ENCODE measurements around the gene FRMPD4.
"Not testable (repeated sequence)": the region's sequence is repeated elsewhere in the genome, so short reads cannot be mapped to it uniquely, and the experiment has no call there.

The FRMPD4 gene

DNA sequence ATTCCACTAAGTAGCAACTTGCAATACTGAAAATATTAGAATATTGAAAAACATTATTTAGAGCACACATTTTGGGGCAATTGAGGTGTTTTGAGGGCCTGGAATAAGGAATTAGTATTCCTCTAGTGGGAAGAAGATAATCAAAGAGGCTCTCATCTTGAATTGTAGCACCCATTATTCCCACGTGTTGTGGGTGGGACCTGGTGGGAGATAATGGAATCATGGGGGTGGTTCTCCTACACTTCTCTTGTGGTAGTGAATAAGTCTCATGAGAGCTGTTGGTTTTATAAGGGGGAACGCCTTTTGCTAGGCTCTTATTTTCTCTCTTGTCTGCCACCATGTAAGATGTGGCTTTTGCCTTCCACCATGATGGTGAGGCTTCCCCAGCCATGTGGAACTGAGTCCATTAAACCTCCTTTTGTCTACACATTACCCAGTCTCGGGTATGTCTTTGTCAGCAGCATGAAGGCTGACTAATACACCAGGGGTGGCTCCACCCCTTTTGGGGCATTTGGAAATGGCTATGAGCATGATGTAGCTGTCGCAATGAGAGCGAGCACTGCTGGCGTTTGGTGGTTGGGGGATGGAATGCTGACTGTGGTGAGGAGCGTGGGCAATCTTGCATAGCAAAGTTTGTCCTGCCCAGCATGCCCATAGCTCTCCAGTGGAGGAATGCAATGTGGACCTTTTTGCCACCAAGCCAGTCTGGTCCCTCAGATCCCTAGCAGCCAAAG, 308.2 kb downstream of the FRMPD4 start:
- DNase-seq, result no peak

DNA sequence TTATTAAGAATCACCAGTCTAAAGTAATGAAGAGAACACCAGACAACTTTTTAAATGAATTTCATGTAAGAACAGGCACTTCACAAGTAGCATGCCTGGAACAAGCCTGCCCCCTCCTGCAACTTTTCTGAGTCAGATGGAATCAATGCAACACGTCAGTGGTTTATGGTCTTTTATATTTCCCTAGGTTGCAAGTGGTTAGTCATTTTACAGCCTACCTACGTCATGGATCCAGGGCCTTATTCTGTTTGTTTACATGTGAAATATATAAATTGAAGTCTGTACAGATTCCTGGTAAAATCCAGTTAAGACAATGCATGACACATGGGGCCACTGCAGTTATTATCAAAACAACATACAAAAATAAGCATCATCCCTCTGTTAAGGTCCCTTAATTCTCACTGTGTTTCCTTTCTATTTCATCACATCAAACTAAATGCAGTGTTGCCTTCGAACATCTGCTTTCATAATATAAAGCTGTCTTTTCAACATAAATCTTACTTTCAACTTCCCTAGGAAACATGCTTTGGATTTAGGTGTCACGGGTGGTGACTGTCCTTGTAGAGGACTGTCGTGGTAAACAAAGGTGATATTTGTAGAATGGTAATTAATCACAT, 309.3 kb downstream of the FRMPD4 start:
- DNase-seq, result no peak

DNA sequence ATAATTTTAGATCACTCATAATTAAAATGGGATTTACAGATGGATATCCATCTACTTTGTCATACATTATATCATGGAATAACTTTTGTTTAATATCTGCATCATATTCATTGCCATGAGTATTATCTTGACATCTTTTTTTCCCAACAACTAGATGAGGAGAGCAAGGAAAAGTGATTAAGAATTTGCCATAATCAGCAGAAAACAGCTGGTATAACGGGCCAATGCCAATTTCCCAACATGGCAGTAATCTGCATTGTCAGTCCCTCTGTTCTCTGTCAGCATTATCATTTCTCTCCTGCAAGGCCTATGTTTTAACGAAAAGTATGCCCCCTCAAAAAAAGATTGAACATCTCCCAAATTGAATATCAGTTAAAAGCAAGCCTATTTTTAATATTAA, 314.0 kb downstream of the FRMPD4 start:
- DNase-seq, result no peak

DNA sequence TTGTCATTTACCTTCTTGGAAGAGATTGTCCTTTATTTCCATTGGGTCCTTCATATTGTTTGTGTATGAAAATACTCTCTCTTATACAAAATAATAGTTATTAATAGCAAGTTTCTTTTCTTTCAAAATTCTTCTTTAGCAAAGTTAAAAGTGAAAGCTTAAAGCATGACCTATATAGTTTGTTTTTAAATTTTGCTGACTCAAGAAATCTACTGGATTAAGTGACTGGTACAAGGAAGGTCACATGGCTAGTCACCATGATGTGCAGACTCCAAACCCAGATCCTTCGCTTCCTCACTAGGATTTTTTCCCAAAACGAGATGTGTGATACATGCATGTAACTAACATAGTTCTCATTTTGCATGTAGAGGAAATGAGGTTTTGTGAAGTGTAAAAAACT, 322.7 kb downstream of the FRMPD4 start:
- DNase-seq, result no peak

DNA sequence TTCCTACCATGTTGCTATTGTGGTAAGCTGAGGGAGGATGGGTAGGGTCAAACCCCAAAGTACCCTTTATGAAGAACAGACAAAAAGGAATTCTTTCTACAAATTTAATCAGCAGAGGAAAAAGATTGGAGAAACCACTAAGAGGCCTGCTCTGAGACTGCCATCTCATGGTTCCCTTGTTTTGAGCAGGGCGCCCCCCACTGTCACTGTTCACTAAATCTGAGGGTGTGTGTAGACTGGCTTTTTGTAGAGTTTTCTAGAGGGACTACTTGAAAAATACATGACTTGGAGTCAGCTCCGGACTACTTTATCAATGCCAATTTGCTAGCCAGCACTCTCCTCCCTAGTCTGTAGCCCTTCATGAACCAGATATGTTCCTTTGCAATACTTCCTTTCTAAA, 324.8 kb downstream of the FRMPD4 start:
- DNase-seq, result no peak

DNA sequence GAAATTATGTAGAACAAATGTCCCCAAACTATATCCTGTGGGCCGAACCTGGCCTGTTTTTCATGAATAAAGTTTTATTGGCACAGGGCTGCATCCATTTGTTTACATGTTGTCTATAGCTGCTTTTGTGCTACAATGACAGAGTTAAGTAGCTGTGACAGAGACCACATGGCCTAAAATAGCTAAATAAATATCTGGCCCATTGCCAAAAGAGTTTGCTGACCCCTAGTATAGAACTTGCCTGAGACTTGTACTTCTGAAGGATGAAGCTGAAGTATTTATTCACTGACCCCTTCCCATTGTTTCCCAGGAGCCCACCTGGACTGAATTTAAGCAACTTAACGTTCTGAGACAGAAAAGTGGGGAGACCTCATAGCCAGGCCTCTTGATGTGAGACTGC, 325.6 kb downstream of the FRMPD4 start:
- DNase-seq, result no peak

DNA sequence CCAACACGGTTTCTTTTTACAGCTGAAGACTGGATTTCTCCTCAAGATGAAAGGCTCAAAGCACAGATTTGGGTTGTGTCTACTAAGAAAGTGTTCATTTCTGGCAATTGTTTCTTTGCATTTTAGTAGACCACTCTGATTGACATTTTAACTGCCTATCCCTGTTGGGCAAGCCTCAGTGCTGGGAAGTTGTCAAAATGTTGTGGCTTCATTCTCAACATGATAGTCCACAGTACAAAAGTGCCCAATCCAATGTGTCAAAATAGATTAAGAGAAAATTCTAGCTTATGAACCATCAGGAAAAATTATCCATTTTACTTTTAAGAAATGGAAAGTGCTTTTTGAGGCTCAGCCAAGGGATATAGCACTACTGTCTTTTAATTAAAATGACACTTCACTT, 329.0 kb downstream of the FRMPD4 start:
- no peak for DNase-seq

DNA sequence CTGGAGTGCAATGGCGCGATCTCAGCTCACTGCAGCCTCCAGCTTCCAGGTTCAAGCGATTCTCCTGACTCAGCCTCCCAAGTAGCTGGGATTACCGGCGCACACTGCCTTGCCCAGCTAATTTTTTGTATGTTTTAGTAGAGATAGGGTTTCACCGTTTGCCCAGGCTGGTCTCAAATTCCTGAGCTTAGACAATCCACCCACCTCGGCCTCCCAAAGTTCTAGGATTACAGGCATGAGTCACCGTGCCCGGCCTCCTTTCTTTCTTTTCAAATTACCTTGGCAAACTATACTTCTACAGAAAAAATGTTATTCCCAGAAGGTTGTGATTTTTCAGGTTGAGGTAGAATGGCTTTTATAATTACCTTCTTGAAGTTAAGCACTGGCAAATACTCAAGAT, 331.0 kb downstream of the FRMPD4 start:
- no peak for DNase-seq

DNA sequence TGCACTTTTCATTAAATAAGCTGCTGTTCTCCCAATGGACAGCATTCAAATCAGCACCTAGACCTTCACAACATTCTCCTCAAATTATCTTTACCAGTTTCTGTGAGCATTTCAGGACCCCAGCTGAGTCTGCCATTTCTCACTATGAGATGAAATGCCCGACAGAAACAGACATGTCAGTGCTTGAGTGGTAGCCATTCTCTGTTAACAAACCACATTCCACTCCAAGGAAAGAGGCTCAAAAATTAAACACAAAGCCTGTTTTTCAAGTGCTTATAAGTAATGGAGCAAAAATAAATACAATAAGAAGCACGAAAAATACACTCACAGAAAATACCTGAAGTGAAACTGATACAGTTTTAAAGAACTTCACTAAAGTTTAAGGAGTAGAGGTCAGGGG, 332.8 kb downstream of the FRMPD4 start:
- no peak for DNase-seq

DNA sequence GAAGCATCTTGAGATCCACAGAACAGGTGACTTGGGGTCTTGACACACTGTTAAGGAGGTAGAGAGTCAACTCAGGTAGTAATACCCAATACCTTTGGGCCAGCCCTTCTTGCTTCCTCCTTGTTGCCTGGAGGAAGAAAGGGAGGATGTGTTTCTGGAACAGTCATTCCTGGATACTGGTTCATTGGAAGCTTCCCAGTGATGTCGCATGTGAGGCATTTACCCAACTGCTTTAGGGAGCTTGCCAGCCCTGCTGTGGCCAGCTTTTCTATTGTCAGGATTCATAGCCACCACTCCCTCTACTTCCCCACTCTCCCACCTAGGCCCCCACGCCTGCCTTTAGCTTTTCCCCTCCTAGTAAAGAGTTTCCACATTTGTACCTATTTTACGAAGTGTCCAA, 342.7 kb downstream of the FRMPD4 start:
- DNase-seq, result no peak

DNA sequence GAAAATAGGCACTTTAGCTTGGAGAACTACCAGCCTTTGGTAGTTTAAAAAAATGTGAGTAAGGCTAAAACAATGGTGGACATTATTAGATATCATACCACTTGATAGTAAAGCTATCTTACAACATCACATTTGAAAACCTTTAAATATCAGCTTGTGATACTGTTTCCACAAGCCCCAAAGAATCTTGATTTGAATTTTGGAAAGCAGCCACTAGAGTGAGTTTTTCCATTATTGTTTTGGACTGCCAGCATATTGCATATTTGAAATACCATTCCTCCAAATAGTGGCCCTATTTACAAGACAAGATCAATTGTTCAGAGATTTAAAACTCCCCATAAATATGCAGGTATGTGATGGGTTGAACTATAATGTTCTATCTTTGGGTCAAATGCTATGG, 349.9 kb downstream of the FRMPD4 start:
- DNase-seq, result no peak

DNA sequence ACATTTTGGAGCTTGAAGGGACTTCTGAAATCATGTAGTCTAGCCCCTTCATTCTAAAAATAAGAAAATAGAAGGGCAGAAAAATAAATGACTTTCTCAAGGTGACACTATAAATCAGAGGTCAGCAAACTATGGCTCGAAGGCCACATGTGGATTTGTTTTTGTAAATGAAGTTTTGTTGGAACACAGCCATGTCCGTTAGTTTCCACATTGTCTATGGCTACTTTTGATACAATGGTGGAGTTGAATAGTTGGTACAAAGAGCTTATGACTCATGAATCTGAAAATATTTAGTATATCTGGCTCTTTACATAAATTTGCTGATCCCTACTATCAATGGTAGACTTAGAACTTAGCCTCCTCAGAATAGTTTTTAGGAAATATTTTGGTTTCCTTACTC, 350.5 kb downstream of the FRMPD4 start:
- no peak for DNase-seq

DNA sequence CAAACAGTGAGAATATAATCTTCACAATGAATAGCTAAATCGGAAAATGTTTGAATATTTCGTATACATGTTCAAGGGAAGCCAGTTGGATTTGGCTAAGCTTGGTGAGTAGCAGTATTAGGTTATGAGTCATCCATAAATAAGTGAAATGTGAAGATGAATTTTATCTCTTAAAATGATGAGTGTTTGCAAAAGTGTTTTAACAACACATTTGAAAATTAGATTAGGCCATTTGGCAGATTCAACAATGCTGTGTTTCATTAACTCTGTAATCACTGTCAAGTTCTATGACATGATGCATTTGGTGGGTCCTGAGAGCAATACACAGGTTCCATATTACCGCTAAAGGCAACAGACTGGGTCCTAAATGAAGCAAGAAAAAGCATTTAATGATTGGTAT, 351.1 kb downstream of the FRMPD4 start:
- no peak for DNase-seq

DNA sequence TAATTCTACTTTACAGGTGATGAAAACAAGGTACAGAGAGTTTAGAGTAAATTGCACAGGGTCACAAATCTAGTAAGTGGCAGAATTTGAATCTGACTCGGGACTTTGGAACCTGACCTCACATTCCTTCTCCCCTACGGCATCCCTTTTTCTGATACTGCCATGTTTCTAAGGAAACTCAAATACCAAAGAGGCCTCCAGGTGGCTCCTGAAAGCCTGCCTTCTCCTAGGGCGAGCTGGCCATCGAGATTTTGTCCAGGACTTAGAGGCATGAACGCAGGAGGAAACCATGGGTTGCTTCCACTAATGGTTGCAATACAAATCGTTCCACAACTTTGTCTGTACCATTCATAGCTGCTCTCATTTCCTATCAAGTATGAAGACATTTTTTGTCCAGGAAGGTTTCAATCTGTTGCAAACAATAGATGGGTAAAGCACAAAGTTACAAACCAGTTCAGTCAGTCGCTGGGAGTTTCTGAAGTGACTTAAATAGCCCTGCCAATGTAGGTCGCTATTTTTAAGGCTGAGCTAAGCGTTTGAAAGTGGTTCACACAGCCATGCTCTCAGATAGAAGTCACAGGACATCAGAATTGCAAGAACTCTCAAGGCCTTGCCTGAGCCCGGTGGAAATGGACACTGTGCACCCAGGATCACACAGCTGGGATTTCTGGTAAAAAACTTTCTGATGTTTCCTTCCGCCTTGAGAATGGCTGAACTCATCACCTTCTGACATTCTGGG, 356.3 kb downstream of the FRMPD4 start:
- no peak for DNase-seq

DNA sequence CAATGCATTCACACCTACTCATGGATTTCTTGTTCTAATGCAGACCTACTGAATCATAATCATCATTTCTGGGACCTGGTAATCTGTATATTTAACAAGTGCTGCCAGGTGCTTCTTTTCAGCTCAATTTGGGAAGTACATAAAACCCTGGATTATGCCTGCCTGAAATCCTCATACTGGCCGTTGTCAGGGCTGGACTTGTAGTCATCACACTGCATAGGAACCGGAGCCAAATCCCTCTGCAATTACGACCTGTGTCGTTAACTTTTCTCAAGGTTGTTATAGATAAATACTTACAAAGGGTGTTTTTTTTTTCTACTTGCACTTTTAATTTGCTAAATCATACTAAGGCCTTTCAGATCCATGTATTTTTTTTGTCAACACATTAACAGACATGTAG, 358.1 kb downstream of the FRMPD4 start:
- no peak for DNase-seq

DNA sequence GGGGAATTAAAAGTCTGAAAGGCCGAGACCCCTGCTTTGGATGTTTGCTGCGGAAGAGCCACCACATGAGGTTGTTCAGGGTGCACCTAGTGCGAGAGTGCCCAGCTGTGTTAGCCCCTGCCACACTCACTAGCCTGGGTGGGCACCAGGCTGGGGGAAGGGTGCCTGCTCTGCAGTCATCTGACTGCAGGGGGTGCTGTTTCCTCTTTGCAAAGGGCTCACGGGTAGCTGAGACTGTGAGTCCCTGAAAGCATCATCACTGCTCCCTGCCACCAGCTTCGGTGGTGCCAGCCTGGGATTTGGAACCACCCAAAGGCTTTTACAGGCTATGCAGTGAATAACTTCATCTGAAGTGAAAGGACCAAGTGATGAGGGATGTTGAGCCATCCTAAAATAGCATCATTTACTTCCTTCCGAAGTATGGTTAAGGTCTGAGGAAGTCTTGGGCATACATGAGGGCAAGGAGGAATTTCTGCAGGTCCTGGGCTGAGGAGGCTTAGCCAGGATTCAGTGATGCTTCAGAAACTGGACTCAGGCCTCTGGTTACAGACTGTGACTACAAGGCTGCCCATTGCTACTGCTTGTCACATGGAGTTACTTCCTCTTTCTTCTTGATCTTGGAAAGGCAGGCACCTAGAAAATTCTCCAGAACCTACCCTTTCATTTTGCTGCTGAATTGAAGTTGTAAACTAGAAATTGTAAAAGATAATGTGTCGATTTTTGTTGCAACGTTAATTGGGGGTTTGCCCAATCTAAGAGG, 359.7 kb downstream of the FRMPD4 start:
- no peak for DNase-seq

DNA sequence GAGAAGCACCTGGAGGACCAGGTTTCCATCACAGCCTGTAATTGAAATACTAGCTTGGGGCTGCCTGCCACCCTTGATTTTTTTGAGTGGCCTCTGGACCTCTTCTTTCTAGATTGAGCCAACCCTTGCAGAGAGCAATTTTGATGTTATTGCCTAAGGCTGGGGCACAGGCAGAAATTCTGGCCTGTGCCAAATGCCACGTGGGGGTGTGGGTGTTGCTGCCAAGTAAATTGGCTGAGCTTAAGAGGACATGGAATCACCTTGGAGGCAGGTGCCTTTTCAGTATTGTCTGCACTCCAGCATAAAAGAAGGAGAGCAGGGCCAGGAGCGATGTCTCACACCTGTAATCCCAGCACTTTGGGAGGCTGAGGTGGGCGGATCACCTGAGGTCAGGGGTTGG, 366.9 kb downstream of the FRMPD4 start:
- DNase-seq, result no peak

DNA sequence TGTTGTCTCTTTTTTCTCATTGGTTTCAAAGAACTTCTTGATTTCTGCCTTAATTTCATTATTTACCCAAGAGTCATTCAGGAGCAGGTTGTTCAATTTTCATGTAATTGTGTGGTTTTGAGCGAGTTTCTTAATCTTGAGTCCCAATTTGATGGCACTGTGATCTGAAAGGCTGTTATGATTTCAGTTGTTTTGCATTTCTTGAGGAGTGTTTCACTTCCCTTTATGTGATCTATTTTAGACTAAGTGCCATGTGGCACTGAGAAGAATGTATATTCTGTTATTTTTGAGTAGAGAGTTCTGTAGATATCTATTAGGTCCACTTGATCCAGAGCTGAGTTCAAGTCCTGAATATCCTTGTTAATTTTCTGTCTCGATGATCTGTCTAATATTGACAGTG, 377.1 kb downstream of the FRMPD4 start:
- not testable (repeated sequence) for DNase-seq

DNA sequence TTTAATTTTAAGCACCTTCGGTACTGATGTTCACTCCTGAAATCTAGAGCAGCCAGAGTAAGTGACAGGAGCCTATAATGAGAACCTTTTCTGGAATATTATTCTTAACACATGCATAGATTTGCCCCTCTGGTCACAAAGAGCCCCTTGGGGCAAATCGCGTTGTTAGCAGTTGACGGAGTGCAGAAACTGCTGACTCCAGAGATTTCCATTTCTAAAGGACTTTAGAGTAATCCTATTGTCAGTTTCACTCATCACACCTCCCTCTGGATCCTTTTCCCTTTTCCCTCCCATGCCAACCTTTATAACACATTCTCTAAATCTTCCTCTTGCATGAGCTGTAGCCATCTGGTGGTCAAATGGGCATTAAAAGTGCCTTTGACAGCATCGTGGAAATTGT, 388.0 kb downstream of the FRMPD4 start:
- DNase-seq, result no peak

DNA sequence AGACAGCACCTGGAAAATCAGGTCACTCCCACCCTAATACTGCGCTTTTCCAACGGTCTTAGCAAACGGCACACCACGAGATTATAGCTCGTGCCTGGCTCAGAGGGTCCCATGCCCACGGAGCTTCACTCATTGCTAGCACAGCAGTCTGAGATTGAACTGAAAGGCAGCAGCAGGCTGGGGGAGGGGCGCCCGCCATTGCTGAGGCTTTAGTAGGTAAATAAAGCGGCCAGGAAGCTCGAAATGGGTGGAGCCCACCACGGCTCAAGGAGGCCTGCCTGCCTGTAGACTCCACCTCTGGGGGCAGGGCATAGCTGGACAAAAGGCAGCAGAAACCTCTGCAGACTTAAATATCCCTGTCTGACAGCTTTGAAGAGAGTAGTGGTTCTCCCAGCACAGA, 399.8 kb downstream of the FRMPD4 start:
- DNase-seq, result not testable (repeated sequence)

DNA sequence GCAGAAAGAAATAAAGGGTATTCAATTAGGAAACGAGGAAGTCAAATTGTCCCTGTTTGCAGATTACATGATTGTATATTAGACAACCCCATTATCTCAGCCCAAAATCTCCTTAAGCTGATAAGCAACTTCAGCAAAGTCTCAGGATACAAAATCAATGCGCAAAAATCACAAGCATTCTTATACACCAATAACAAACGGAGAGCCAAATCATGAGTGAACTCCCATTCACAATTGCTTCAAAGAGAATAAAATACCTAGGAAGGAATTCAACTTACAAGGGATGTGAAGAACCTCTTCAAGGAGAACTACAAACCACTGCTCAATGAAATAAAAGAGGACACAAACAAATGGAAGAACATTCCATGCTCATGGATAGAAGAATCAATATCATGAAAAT, 404.0 kb downstream of the FRMPD4 start:
- DNase-seq, result not testable (repeated sequence)

DNA sequence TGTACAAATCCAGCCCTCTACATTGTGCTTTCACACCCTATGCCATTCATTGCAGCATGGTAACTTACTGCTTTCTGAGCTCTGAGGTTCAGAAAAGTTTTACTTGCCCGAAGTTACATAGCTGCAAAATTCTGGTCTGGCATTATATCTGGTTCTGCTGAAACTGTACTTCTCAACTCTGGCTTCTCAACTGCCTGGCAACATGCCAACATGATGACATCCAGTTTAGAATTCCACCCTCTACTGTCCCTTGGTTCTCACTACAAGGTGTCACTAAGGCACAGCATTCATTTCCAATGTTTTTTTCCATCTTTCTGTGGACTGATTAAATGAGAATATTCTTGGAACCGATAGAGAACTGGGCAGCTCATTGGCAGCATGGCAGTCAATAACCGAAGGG, 410.1 kb downstream of the FRMPD4 start:
- no peak for DNase-seq

DNA sequence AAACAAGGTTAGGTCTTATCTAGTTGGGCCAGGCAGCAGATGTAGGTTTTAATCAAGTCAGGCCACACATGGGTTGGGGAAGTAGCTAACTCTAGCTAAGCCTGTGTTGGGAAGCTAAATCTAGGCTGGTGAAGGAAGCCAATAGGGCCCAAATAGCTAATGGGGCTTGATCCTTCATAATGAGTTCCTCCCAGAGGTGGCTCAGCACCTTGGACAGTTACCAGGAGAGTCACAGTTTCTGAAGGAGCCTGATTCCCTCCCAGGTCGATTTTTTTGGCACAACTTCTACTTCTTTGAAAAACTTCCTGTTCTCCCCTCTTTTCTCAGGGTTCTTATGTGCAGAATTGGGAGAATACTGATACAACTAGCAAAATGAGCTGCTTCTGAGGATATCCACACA, 410.5 kb downstream of the FRMPD4 start:
- no peak for DNase-seq

DNA sequence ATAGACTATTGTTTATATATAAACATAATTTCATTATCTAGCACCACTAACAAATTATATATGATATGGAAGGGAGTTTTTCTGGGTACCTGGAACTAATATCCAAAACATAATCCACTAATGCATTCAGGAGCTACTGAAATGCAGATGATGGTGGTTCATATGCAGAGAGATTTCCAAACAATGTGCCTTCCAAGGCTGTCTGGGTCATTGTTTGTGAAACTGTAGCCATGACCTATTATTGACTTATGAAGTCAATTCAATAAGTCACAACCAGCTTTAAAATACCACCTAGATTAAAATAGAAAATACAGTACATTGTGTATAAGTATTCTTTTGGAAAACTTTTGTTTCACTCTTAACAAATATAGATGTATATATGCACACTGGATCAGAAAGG, 415.9 kb downstream of the FRMPD4 start:
- no peak for DNase-seq
